Kidney epithelial cell (primary cell): ENCODE results near the gene ETV7. TPM values are rescaled to one million over a fixed set of nuclear protein-coding genes. Genes with fewer than 3 reads are reported as not detected.

Experiments used
- DNase-seq: peaks from one replicate; pipeline ENCODE4 v3.0.0-alpha.2; 2010; ENCODE audit warnings: low read depth
- H3K27me3 ChIP-seq: 2 replicates; pipeline ENCODE4 v1.6.0; 2011; ENCODE audit warnings: low read length; ENCODE audit not compliant: control insufficient read depth, insufficient read depth
- H3K36me3 ChIP-seq: 2 replicates; pipeline ENCODE4 v1.5.1; 2011; ENCODE audit warnings: low read length; ENCODE audit not compliant: control insufficient read depth, insufficient read depth
- H3K4me3 ChIP-seq: 2 replicates; pipeline ENCODE4 v1.5.1; 2011; ENCODE audit warnings: low read depth, mild to moderate bottlenecking, control low read depth, low read length
- CTCF ChIP-seq: IDR thresholded peaks from 2 replicates; pipeline ENCODE4 v1.5.1; 2011; ENCODE audit warnings: mild to moderate bottlenecking, moderate library complexity, low read length, control low read depth, inconsistent platforms; ENCODE audit not compliant: insufficient read depth, poor library complexity, severe bottlenecking
- total RNA-seq: library from RNA; depleted of rRNA; stranded (reverse); fragments of >200 nt; gene quantifications from 2 replicates; pipeline ENCODE4 v1.2.3, GENCODE V29; 2015

Gene ETV7
- total RNA-seq, 1 donor from 2014 or later, result 8.4 TPM

DNA sequence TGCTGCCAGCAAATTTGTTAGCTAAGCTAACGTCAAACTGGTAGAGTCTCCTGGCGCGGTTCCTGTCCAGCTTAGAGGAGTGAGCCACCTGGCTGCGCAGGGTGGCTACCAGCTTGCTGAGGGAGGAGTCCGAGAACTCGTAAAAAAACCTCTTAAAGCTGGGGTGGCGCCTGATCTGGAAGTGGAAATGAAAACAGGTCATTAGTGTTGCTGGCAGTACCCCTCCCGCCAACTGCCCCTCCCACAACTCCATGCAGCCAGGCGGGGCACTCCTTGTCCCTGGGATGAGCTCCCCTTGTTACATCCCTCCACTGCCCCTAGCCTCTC is 68.1 kb downstream of the ETV7 start:
- TF ChIP-seq CTCF, result no peak
- Histone ChIP-seq H3K4me3 (no peak overlapping the region), H3K27me3 (peaks cover 7% of the 10 kb centered on the region), H3K36me3 (no peaks in the 10 kb centered on the region)
- no peak for DNase-seq

GRCh38 chr6:36318690-36319435 is 68.6 kb downstream of the ETV7 start:
- H3K4me3 ChIP-seq, result no peak overlapping the region
- TF ChIP-seq CTCF, result no peak
- H3K27me3 ChIP-seq, result peaks cover 7% of the 10 kb centered on the region
- no peak for DNase-seq
- no peaks in the 10 kb centered on the region for H3K36me3 ChIP-seq

DNA sequence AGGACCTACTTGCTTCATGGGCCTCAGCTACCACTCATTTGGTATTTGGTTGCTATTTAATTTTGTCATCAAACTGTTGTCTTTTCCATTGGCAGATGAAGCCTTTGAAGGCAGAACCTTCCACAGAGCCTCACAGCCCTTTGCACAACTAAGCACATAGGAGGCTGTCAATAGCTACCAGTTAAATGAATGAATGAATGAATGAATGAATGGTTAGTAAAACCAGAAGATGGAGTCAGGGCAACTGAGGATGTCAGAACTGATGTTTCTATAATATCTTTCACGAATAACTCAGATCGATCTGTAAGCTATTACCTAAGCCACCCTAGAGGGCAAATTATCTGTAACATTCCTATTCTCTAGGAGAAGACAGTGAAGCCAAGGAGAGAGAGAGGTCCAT is 69.8 kb downstream of the ETV7 start:
- no peak for TF ChIP-seq CTCF
- Histone ChIP-seq H3K4me3 (no peak overlapping the region), H3K36me3 (no peaks in the 10 kb centered on the region), H3K27me3 (peaks cover 7% of the 10 kb centered on the region)
- no peak for DNase-seq

Other genes with a start within 250 kb of the ETV7 start
- gene BRPF3, start 190.9 kb downstream of the ETV7 start, total RNA-seq, result 16.6 and 19.2 TPM in 2 replicates
- not detected in 2 replicates for gene PNPLA1, start 117.6 kb downstream of the ETV7 start, total RNA-seq
- gene BNIP5, start 50.8 kb downstream of the ETV7 start, total RNA-seq, result 0.07 TPM in 1 of 2 replicates, not detected in the other
- not detected in 2 replicates for gene PXT1, start 55.2 kb upstream of the ETV7 start, total RNA-seq
- 51.6 and 55.2 TPM in 2 replicates for gene KCTD20, start 55.3 kb upstream of the ETV7 start, total RNA-seq
- gene STK38, start 159.8 kb upstream of the ETV7 start, total RNA-seq, result 22.3 and 23.7 TPM in 2 replicates
- gene SRSF3, start 206.7 kb upstream of the ETV7 start, total RNA-seq, result 177 and 317 TPM in 2 replicates